Cardiac muscle cell (in vitro differentiated cells and primary cell): Measurements from ENCODE around the gene ICAM2. TPM values are rescaled to one million over a fixed set of nuclear protein-coding genes. Genes with fewer than 3 reads are reported as not detected.

Experiments used
- DNase-seq, 2 donors: peaks; one replicate each; pipeline versions ENCODE4 v3.0.0 to v3.0.0-alpha.2; 2010 to 2017; ENCODE audit warnings: low read depth in 1 of 2, low spot score in 1 of 2
- H3K27ac ChIP-seq: fragments of 200-600 bp; sonication (generic); 2 replicates; pipeline ENCODE4 v1.5.1; 2016
- H3K27me3 ChIP-seq: fragments of 200-600 bp; sonication (generic); 2 replicates; pipeline ENCODE4 v1.6.0; 2016; ENCODE audit warnings: control low read depth
- H3K36me3 ChIP-seq: fragments of 200-600 bp; sonication (generic); 2 replicates; pipeline ENCODE4 v1.5.1; 2016; ENCODE audit warnings: control low read depth
- H3K4me1 ChIP-seq: fragments of 200-600 bp; sonication (generic); 2 replicates; pipeline ENCODE4 v1.8.1; 2017; ENCODE audit warnings: low read depth, mild to moderate bottlenecking, mixed run types
- H3K4me3 ChIP-seq: fragments of 200-600 bp; sonication (generic); 2 replicates; pipeline ENCODE4 v1.5.1; 2016; ENCODE audit warnings: mild to moderate bottlenecking
- H3K9me3 ChIP-seq: fragments of 200-600 bp; sonication (generic); 2 replicates; pipeline ENCODE4 v1.5.1; 2017; ENCODE audit warnings: low read depth, mild to moderate bottlenecking, control low read depth
- CTCF ChIP-seq: IDR thresholded peaks from 2 replicates; pipeline ENCODE4 v1.5.1; 2012; ENCODE audit warnings: low read depth, mild to moderate bottlenecking, low read length
- polyA plus RNA-seq: library from polyadenylated mRNA; unstranded; fragments of >200 nt; fragmentation: Nextera tagmentation; extraction: Ambion mirVana; gene quantifications from 2 replicates; pipeline ENCODE4 v1.2.1, GENCODE V29; 2016
- total RNA-seq: library from RNA; depleted of rRNA; stranded (reverse); fragments of >200 nt; gene quantifications from 2 replicates; pipeline ENCODE4 v1.2.3, GENCODE V29; 2016

ICAM2 gene
- total and polyA plus RNA-seq, 2 experiments from 2014 or later, result 1.1 TPM; not detected in 1

GRCh38 chr17:64055183-64056142 is 35.0 kb upstream of the ICAM2 start:
- Histone ChIP-seq H3K4me3 (no peak overlapping the region), H3K36me3 (no peaks in the 10 kb centered on the region), H3K27ac (no peak overlapping the region), H3K27me3 (no peaks in the 10 kb centered on the region), H3K9me3 (no peaks in the 10 kb centered on the region), H3K4me1 (no peaks in the 10 kb centered on the region)
- no peak for DNase-seq
- TF ChIP-seq CTCF, result no peak

DNA sequence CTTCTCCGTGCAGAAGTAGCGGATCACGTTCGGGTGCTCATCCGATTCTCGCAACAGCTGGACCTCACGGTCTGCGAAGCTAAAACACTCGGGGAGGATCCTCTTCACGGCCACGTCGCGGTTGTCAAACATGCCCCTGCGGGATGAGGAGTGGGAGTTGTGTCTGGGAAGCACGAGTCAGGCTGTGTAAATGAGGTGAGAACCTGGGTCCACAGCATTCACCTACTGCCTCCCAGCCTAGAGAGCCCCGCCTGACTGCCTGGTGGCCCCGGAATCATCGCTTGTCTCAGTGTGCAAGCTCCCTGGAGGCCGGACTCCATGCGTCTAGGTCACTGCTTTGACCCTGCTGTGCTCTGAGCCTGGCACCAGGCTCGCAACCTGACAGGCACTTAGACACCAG is 33.9 kb upstream of the ICAM2 start:
- Histone ChIP-seq H3K27ac (no peak overlapping the region), H3K4me3 (no peak overlapping the region), H3K9me3 (no peaks in the 10 kb centered on the region), H3K27me3 (no peaks in the 10 kb centered on the region), H3K36me3 (no peaks in the 10 kb centered on the region), H3K4me1 (no peaks in the 10 kb centered on the region)
- DNase-seq, result no peak
- TF ChIP-seq CTCF, result no peak

- H3K27ac ChIP-seq, result no peak overlapping the region
- no peaks in the 10 kb centered on the region for H3K9me3 ChIP-seq
- TF ChIP-seq CTCF, result no peak
- no peaks in the 10 kb centered on the region for H3K36me3 ChIP-seq
- no peaks in the 10 kb centered on the region for H3K4me1 ChIP-seq
- H3K27me3 ChIP-seq, result no peaks in the 10 kb centered on the region
- no peak overlapping the region for H3K4me3 ChIP-seq
- no peak for DNase-seq
Observed at GRCh38 chr17:64053101-64053500, 32.7 kb upstream of the ICAM2 start.

GRCh38 chr17:64051153-64051552 is 30.7 kb upstream of the ICAM2 start:
- Histone ChIP-seq H3K4me1 (no peaks in the 10 kb centered on the region), H3K27me3 (no peaks in the 10 kb centered on the region), H3K36me3 (peaks cover 4% of the 10 kb centered on the region), H3K27ac (no peak overlapping the region), H3K9me3 (no peaks in the 10 kb centered on the region), H3K4me3 (no peak overlapping the region)
- no peak for DNase-seq
- no peak for TF ChIP-seq CTCF

DNA sequence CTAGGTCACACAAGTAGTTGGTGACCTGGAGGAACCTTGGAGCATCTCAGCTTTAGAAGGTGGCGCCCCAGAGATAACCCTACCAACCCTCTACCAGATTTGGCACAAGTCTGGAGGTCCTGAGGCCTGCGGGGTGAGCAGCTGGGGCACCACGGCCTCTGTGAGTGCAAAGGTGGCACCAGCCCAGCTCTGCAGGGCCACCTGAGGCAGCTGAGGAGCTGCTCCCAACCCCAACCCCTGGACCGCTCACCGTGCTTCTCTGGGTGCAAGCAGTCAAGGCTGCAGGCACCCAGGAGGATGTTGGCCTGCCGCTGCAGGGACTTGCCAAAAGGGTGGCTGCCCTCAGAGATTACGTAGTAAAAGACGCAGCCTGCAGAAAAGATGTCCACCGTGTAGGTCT is 28.4 kb upstream of the ICAM2 start:
- no peak for TF ChIP-seq CTCF
- Histone ChIP-seq H3K9me3 (no peaks in the 10 kb centered on the region), H3K27me3 (no peaks in the 10 kb centered on the region), H3K4me3 (no peak overlapping the region), H3K36me3 (peaks cover 4% of the 10 kb centered on the region), H3K4me1 (no peaks in the 10 kb centered on the region), H3K27ac (no peak overlapping the region)
- DNase-seq, result no peak
